ENCODE measurements around the gene NECTIN2.
"Not testable (repeated sequence)": the region's sequence is repeated elsewhere in the genome, so short reads cannot be mapped to it uniquely, and the experiment has no call there.

The NECTIN2 gene

GRCh38 chr19:44911896-44912295 lies 65.8 kb downstream of the NECTIN2 start:
- DNase-seq, result not testable (repeated sequence)

- peak; percentile 77 for DNase-seq
Measured at GRCh38 chr19:44912854-44913253, 66.8 kb downstream of the NECTIN2 start.

DNA sequence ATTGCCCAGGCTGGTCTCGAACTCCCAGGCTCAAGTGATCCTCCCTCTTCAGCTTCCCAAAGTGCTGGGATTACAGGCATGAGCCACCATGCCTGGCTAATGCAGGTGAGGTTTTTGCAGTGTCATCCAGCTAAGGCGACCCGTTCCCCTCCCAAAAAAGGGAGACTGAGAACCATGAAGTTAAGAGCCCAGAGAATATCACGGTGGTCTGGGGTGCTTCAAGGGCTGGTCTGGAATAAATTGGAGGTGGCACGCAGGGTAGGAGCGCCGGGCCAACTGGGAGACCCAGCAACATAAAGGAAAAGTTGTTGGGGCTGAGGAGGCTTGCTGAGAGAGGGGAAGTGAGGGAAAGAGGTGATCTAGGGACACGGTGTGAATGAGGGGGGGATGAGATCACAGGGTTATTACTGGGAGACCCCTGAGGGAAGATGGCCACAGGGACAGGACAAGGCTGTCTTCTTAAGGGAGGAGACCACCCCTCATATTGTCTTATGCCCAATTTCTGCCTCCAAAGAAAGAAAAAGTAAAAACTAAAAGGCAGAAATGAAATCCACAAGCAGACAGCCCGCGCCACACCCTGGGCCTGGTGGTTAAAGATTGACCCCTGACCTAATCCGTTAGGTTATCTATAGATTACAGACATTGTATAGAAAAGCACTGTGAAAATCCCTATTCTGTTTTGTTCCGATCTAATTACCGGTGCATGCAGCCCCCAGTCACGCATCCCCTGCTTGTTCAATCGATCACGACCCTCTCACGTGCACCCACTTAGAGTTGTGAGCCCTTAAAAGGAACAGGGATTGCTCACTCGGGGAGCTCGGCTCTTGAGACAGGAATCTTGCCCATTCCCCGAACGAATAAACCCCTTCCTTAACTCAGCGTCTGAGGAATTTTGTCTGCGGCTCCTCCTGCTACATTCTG lies 67.7 kb downstream of the NECTIN2 start:
- DNase-seq, result not testable (repeated sequence)

DNA sequence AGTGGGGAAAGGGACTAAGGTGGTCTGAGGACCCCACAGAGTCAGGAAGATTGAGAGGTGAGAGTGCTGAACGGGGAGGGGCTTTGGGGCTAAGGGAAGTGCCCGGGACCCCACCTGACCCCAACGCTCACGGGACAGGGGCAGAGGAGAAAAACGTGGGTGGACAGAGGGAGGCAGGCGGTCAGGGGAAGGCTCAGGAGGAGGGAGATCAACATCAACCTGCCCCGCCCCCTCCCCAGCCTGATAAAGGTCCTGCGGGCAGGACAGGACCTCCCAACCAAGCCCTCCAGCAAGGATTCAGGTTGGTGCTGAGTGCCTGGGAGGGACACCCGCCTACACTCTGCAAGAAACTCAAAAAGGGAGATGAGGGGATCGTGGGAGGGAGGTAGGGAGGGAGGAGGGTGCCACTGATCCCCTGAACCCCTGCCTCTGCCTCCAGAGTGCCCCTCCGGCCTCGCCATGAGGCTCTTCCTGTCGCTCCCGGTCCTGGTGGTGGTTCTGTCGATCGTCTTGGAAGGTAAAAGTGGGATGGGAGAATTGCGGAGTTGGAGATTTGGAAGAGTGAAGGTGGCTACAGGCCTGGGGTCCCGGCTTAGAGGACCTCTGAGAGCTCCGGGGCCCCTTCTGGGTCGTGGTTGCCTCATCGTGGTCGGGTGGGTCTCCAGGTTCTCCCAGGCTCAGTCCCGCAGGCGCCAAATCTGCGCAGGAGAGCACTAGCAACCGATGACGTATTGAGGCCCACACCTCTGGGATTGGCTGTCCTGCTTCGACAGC lies 68.5 kb downstream of the NECTIN2 start, which contains the start of gene APOC1:
Gene APOC1, plus strand, starts transcription at position 176 of the 774 bp plus-strand sequence. Its CDS starts 284 bp downstream, at position 460.
- DNase-seq, result peak; percentile 82

DNA sequence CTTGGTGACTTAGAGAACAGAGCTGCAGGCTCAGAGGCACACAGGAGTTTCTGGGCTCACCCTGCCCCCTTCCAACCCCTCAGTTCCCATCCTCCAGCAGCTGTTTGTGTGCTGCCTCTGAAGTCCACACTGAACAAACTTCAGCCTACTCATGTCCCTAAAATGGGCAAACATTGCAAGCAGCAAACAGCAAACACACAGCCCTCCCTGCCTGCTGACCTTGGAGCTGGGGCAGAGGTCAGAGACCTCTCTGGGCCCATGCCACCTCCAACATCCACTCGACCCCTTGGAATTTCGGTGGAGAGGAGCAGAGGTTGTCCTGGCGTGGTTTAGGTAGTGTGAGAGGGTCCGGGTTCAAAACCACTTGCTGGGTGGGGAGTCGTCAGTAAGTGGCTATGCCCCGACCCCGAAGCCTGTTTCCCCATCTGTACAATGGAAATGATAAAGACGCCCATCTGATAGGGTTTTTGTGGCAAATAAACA lies 78.2 kb downstream of the NECTIN2 start:
- no peak for DNase-seq

- peak; percentile 84 for DNase-seq
Measured at GRCh38 chr19:44925114-44925891, 79.2 kb downstream of the NECTIN2 start.

GRCh38 chr19:44926245-44927077 lies 80.4 kb downstream of the NECTIN2 start:
- not testable (repeated sequence) for DNase-seq

- DNase-seq, result no peak
Measured at GRCh38 chr19:44927746-44928145, 81.6 kb downstream of the NECTIN2 start.

DNA sequence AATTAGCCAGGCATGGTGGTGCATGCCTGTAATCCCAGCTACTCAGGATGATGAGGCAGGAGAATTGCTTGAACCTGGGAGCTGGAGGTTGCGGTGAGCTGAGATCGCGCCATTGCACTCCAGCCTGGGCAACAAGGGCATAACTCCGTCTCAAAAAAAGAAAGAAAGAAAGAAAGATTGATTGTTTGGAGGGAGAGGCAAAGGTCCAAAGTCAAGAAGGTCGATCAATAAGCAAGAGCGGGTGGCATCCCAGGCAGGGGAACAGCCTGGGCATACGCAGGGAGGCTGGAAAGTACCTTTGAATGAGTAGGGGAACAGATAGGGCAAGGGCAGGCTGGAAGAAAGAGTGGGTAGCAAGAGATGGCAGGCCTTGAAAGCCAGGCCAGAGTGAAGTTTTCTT lies 84.0 kb downstream of the NECTIN2 start:
- DNase-seq, result no peak

DNA sequence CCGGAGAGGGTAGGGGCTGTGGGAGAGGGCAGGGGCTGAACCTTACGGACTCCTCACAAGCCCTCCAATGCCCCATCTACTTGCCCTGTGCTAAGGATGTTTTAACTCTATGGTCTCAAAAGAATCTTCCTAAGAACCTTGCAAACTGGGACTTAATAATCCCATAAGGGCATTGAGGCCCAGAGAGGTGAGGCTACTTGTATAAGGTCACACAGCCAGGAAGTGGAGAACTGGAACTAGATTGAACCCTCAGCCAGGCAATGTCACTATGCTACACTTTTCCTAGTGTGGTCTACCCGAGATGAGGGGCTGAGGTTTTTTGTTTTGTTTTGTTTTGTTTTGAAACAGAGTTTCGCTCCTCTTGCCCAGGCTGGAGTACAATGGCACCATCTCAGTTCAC lies 85.4 kb downstream of the NECTIN2 start:
- no peak for DNase-seq
